Dermis blood vessel endothelial cell (primary cell): Measurements from ENCODE around the gene PPP1R1B. TPM values are rescaled to one million over a fixed set of nuclear protein-coding genes. Genes with fewer than 3 reads are reported as not detected.

ENCODE experiments used
- DNase-seq: peaks from one replicate; pipeline ENCODE4 v3.0.0; 2010
- total RNA-seq: library from RNA; depleted of rRNA; stranded (reverse); fragments of >200 nt; gene quantifications from 2 replicates; pipeline ENCODE4 v1.2.3, GENCODE V29; 2014

PPP1R1B gene
- total RNA-seq, 1 donor from 2014 or later, result not detected

DNA sequence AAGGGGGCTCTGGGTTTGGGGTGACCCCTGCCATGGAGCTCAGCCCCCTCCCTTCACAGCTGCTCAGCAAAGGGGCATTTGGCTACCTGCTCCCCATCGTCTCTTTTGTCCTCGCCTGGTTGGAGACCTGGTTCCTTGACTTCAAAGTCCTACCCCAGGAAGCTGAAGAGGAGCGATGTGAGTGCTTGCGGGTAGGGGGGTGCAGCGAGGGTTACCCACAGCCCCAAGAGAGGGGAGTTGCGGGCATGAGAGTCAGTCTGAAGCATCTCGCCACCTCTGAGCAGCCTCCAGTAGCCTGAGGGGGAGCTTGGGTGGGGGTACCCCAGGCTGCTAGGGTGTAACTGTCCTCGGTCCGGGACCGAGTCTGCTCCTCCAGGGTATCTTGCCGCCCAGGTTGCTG, 31.6 kb downstream of the PPP1R1B start:
- DNase-seq, result no peak

GRCh38 chr17:39658760-39659159, 32.0 kb downstream of the PPP1R1B start:
- DNase-seq, result no peak

- DNase-seq, result peak; percentile 77
Measured at GRCh38 chr17:39659279-39660010, 32.7 kb downstream of the PPP1R1B start.

GRCh38 chr17:39660011-39660360, 33.2 kb downstream of the PPP1R1B start:
- no peak for DNase-seq

DNA sequence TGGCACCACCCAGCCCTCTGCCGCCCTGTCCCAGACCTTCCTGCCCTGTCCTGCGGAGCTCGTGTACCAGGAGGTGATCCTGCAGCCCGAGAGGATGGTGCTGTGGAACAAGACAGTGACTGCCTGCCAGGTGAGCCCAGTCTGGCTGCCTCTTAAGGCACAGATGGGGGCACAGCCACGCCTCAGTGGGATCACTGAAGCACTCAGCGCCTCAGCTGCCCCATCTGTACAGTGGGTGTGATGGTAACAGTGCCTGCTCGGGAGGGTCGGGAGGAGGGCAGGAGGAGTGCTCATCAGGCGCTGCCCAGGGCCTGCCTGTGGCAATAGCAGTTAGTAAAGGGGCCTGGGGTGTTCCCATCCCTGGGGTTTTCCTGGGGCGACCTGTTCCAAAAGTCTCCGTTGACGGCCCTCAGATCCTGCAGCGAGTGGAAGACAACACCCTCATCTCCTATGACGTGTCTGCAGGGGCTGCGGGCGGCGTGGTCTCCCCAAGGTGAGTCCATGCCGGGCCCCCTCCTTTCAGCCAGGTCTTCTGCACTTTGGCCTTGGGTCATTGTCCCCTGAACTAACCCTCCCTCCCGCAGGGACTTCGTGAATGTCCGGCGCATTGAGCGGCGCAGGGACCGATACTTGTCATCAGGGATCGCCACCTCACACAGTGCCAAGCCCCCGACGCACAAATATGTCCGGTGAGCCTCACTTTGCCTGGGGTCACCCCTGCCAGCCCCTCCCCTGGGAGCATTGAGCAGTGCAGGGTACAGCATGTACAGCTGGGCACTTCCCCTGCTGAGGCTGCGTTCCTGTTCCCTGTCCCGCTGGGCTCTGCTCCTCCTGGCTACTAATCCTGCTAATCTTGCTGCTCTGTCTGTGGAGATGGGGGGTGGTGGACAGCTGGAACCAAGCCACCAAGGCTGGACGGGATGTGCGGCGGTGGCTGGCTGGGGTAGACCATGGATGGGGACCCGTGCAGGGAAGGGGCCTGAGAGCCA, 33.9 kb downstream of the PPP1R1B start:
- no peak for DNase-seq

DNA sequence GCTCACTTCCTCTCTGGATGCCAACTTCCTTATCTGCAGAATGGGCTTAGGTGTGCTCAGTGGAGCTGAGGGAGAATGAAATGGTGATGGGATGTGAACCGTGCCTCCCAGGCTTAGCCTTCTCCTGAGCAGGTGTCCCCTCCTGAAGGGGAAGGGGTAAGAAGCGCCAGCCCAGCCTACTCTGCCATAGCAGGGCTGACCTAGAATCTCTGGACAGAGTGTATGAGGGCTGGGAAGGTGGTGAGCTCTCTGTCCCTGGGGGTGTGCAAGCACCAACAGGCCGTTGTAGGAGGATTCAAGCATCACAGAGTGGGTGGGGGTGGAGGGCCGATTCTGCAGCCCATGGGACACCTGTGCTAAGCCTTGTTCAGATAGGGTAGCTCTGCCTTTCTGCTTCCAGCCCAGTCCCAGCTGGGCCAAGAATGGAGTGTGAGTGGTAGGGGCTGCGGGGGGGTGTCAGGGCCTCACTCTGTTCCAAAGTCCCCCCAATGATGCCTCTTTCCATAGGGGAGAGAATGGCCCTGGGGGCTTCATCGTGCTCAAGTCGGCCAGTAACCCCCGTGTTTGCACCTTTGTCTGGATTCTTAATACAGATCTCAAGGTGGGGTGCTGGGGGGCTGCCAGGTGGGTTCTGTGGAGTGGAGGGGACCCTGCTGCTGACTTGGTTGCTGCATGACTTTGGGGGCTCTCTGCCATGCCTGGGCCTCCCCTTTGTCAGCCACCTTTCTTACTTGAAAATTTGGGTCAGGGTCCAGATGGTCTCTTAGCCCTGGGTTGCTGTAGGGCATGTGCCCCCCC, 35.2 kb downstream of the PPP1R1B start:
- no peak for DNase-seq

- no peak for DNase-seq
Measured at GRCh38 chr17:39662551-39663339, 36.0 kb downstream of the PPP1R1B start.

- no peak for DNase-seq
Measured at GRCh38 chr17:39663340-39663687, 36.6 kb downstream of the PPP1R1B start.

GRCh38 chr17:39663688-39664580, 37.2 kb downstream of the PPP1R1B start:
- peak; percentile 48 for DNase-seq

- DNase-seq, result no peak
Measured at GRCh38 chr17:39664581-39665561, 38.1 kb downstream of the PPP1R1B start, which contains the start of gene TCAP. TSS of gene TCAP (plus strand) at chr17:39665349. CDS start at chr17:39665360, 11 bp downstream.

DNA sequence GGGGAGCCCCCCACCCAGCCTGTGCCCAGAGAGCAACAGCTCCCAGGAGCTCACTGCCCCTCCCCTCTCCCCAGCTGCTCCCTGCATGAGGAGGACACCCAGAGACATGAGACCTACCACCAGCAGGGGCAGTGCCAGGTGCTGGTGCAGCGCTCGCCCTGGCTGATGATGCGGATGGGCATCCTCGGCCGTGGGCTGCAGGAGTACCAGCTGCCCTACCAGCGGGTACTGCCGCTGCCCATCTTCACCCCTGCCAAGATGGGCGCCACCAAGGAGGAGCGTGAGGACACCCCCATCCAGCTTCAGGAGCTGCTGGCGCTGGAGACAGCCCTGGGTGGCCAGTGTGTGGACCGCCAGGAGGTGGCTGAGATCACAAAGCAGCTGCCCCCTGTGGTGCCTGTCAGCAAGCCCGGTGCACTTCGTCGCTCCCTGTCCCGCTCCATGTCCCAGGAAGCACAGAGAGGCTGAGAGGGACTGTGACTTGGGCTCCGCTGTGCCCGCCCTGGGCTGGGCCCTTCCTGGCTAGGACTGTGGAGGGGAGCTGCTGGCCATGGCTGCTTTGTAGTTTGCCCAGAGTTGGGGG, 39.0 kb downstream of the PPP1R1B start:
- no peak for DNase-seq

DNA sequence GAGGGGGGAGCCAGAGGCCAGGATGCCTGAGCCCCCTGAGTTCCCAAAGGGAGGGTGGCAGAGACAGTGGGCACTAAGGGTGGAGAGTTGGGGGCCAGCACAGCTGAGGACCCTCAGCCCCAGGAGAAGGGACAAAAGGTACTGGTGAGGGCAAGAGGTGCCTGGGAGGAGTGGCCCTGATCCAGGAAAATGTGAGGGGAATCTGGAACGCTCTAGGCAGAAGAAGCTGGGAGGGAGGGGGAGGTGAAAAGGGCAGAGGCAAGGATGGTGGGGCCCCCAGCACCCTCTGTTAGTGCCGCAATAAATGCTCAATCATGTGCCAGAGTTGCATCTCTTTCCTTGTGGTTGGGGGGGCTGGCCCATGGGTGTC, 39.5 kb downstream of the PPP1R1B start:
- DNase-seq, result no peak

GRCh38 chr17:39666601-39667261, 40.0 kb downstream of the PPP1R1B start:
- no peak for DNase-seq

DNA sequence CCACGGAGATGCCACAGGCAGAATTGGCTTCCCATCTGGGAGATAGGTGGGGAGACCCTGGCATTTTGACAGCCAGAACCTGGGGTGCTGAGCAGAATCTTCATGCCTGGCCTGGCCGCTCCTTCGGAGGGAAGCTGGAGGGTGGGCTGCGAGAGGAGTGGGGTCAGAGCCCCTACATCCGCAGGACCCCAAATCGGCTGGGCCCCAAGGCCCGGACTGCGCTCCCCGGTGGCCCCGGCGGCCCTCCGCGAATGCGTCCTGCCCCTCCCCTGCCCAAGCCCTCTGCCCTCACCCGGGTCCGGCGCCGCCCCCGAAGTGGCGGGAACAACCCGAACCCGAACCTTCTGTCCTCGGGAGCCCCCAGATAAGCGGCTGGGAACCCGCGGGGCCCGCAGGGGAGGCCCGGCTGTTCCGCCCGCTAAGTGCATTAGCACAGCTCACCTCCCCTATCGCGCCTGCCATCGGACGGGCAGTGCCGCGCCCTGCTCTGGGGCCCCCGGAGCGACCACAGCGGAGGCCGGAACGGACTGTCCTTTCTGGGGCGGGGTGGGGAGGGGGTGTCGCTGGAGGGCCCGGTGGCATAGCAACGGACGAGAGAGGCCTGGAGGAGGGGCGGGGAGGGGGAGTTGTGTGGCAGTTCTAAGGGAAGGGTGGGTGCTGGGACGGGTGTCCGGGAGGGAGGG, 40.7 kb downstream of the PPP1R1B start:
- no peak for DNase-seq

DNA sequence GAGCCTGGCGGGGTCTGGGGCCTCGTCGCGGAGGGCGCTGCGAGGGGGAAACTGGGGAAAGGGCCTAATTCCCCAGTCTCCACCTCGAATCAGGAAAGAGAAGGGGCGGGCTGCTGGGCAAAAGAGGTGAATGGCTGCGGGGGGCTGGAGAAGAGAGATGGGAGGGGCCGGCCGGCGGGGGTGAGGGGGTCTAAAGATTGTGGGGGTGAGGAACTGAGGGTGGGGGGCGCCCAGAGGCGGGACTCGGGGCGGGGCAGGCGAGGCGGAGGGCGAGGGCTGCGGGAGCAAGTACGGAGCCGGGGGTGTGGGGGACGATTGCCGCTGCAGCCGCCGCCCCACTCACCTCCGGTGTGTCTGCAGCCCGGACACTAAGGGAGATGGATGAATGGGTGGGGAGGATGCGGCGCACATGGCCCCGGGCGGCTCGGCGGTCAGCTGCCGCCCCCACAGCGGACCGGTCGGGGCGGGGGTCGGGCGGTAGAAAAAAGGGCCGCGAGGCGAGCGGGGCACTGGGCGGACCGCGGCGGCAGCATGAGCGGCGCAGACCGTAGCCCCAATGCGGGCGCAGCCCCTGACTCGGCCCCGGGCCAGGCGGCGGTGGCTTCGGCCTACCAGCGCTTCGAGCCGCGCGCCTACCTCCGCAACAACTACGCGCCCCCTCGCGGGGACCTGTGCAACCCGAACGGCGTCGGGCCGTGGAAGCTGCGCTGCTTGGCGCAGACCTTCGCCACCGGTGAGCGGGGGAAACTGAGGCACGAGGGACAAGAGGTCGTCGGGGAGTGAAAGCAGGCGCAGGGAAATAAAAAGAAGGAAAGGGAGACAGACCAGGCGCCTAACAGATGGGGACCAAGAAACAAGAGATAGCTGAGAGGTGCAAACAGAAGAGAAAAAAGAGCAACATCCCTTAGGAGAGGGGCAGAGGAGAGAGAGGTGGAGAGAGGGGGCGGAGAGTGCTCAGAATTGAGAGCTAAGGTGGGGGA, 41.5 kb downstream of the PPP1R1B start, which contains the start of gene PNMT:
Gene PNMT (plus strand): TSS at position 509 of the 980 bp plus-strand sequence. CDS start 23 bp downstream, at position 532.
- DNase-seq, result peak; percentile 79

- no peak for DNase-seq
Measured at GRCh38 chr17:39669897-39670735, 43.4 kb downstream of the PPP1R1B start.
